ENCODE measurements around the gene BIN2. TPM values are rescaled to one million over a fixed set of nuclear protein-coding genes. Genes with fewer than 3 reads are reported as not detected.

Gene BIN2
- total RNA-seq, 1 experiment from 2014 or later, result not detected

DNA sequence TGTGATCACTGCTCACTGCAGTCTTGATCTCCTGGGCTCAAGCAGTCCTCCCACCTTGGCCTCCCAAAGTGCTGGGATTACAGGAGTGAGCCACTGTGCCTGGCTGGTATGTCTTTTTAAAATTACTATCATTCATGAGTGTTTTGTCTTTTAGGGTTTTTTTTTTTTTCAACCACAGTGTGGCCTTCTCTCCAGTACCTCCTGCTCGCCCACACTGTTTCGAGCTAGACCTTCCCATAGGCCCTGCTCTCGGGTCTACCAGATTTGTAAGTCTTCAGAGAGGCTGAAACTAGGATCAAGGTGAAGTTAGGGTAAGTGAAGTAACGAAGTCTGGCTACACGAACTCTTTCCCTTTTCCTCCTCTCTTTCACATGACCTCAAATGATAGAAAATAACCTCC, 1.5 kb downstream of the BIN2 start:
- BruUV-seq (replicated peaks), result no TSS peak
- CTCF ChIA-PET, result interaction anchor here (1.2 kb wide), 1 partner anchor 19 kb away, joined by 5 read pairs; no protein-coding TSS in a partner anchor
- Mint-ChIP-seq H3K36me3 (ENCODE audit: insufficient read depth, unreplicated experiment) (peaks cover 5% of the 10 kb centered on the region), H3K4me3 (ENCODE audit: unreplicated experiment) (no peak overlapping the region), H3K4me1 (ENCODE audit: insufficient read depth, unreplicated experiment) (peaks cover 24% of the 10 kb centered on the region), H3K27me3 (ENCODE audit: insufficient read depth, unreplicated experiment) (no peaks in the 10 kb centered on the region), H3K27ac (ENCODE audit: low read depth, unreplicated experiment) (no peak overlapping the region), H3K9me3 (ENCODE audit: unreplicated experiment) (no peaks in the 10 kb centered on the region)
- intact Hi-C loops (cut with micrococcal nuclease), result no loop called here
- POLR2A ChIA-PET, result interaction anchor here (0.6 kb wide), 1 partner anchor 497 kb away, joined by 3 read pairs; no protein-coding TSS in a partner anchor
- TF ChIP-seq, protein P1, sequence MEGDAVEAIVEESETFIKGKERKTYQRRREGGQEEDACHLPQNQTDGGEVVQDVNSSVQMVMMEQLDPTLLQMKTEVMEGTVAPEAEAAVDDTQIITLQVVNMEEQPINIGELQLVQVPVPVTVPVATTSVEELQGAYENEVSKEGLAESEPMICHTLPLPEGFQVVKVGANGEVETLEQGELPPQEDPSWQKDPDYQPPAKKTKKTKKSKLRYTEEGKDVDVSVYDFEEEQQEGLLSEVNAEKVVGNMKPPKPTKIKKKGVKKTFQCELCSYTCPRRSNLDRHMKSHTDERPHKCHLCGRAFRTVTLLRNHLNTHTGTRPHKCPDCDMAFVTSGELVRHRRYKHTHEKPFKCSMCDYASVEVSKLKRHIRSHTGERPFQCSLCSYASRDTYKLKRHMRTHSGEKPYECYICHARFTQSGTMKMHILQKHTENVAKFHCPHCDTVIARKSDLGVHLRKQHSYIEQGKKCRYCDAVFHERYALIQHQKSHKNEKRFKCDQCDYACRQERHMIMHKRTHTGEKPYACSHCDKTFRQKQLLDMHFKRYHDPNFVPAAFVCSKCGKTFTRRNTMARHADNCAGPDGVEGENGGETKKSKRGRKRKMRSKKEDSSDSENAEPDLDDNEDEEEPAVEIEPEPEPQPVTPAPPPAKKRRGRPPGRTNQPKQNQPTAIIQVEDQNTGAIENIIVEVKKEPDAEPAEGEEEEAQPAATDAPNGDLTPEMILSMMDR (IDR thresholded peaks at IDR 0.05; ENCODE audit: unreplicated experiment), result no peak
- DNase-seq (ENCODE audit: unreplicated experiment), result no peak

DNA sequence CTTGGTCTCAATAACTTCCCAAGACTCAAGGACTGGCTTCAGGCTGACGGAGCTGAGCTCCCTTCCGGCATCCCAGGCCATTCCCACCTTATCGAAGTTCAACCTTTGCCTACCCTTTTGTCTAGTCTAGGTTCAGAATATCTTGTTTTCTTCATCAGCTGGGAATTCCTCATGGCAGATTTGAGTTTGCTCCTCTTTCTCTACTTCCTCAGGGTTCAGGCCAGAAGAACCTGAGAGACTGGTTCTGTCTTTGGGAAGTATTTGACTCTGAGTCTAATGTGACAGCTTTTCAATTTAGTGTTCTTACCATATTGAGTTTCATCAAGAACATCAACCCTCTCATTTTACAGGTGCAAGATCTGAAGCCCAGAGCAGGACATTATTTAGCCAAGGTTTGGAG, 2.1 kb downstream of the BIN2 start:
- POLR2A ChIA-PET, result interaction anchor here (0.8 kb wide), 1 partner anchor 21 kb away, joined by 4 read pairs; no protein-coding TSS in a partner anchor
- BruUV-seq (replicated peaks), result no TSS peak
- H3K27ac Mint-ChIP-seq (ENCODE audit: low read depth, unreplicated experiment), result no peak overlapping the region
- CTCF ChIA-PET, result interaction anchor here (0.6 to 1.2 kb wide), 3 partner anchors 11 to 51 kb away, joined by 3 to 5 read pairs (median 3); no protein-coding TSS in a partner anchor
- intact Hi-C loops (cut with micrococcal nuclease), result no loop called here
- H3K4me3 Mint-ChIP-seq (ENCODE audit: unreplicated experiment), result no peak overlapping the region
- no peaks in the 10 kb centered on the region for H3K27me3 Mint-ChIP-seq (ENCODE audit: insufficient read depth, unreplicated experiment)
- TF ChIP-seq, protein P1 (IDR thresholded peaks at IDR 0.05; ENCODE audit: unreplicated experiment), result no peak
- peaks cover 21% of the 10 kb centered on the region for H3K4me1 Mint-ChIP-seq (ENCODE audit: insufficient read depth, unreplicated experiment)
- H3K36me3 Mint-ChIP-seq (ENCODE audit: insufficient read depth, unreplicated experiment), result peaks cover 5% of the 10 kb centered on the region
- no peaks in the 10 kb centered on the region for H3K9me3 Mint-ChIP-seq (ENCODE audit: unreplicated experiment)
- DNase-seq (ENCODE audit: unreplicated experiment), result no peak

- no TSS peak for BruUV-seq (replicated peaks)
- Mint-ChIP-seq H3K4me1 (ENCODE audit: insufficient read depth, unreplicated experiment) (peaks cover 18% of the 10 kb centered on the region), H3K27me3 (ENCODE audit: insufficient read depth, unreplicated experiment) (no peaks in the 10 kb centered on the region), H3K4me3 (ENCODE audit: unreplicated experiment) (no peak overlapping the region), H3K36me3 (ENCODE audit: insufficient read depth, unreplicated experiment) (no peaks in the 10 kb centered on the region), H3K9me3 (ENCODE audit: unreplicated experiment) (no peaks in the 10 kb centered on the region), H3K27ac (ENCODE audit: low read depth, unreplicated experiment) (no peak overlapping the region)
- TF ChIP-seq, protein P1 (IDR thresholded peaks at IDR 0.05; ENCODE audit: unreplicated experiment), result no peak
- intact Hi-C loops (cut with micrococcal nuclease), result no loop called here
- no peak for DNase-seq (ENCODE audit: unreplicated experiment)
- POLR2A ChIA-PET, result interaction anchor here (1.0 kb wide), 1 partner anchor 9 kb away, joined by 4 read pairs; no protein-coding TSS in a partner anchor
- CTCF ChIA-PET, result interaction anchor here (0.6 to 1.8 kb wide), 4 partner anchors 10 to 533 kb away, joined by 3 to 10 read pairs (median 3); no protein-coding TSS in a partner anchor
Observed at GRCh38 chr12:51320695-51321320, 3.2 kb downstream of the BIN2 start.

GRCh38 chr12:51320311-51320694, 3.7 kb downstream of the BIN2 start:
- TF ChIP-seq, protein P1 (IDR thresholded peaks at IDR 0.05; ENCODE audit: unreplicated experiment), result no peak
- H3K27ac Mint-ChIP-seq (ENCODE audit: low read depth, unreplicated experiment), result no peak overlapping the region
- no peaks in the 10 kb centered on the region for H3K36me3 Mint-ChIP-seq (ENCODE audit: insufficient read depth, unreplicated experiment)
- H3K27me3 Mint-ChIP-seq (ENCODE audit: insufficient read depth, unreplicated experiment), result no peaks in the 10 kb centered on the region
- POLR2A ChIA-PET, result interaction anchor here (1.0 kb wide), 1 partner anchor 9 kb away, joined by 4 read pairs; no protein-coding TSS in a partner anchor
- no peaks in the 10 kb centered on the region for H3K9me3 Mint-ChIP-seq (ENCODE audit: unreplicated experiment)
- no peak for DNase-seq (ENCODE audit: unreplicated experiment)
- BruUV-seq (replicated peaks), result no TSS peak
- H3K4me3 Mint-ChIP-seq (ENCODE audit: unreplicated experiment), result no peak overlapping the region
- CTCF ChIA-PET, result interaction anchor here (0.7 to 1.8 kb wide), 2 partner anchors 21 to 534 kb away, joined by 3 to 10 read pairs; no protein-coding TSS in a partner anchor
- peaks cover 18% of the 10 kb centered on the region for H3K4me1 Mint-ChIP-seq (ENCODE audit: insufficient read depth, unreplicated experiment)
- intact Hi-C loops (cut with micrococcal nuclease), result no loop called here
